A549 treated with AZD9567 at 1 μM for 4 hours (cell line): ENCODE results near the gene ZAR1. TPM values are rescaled to one million over a fixed set of nuclear protein-coding genes. Genes with fewer than 3 reads are reported as not detected.

Experiments used
- total RNA-seq: library from RNA; stranded (reverse); fragments of 200-300 nt; extraction: Qiagen RNA extraction; gene quantifications from 5 replicates; pipeline ENCODE4 v1.2.3, GENCODE V29; 2022; ENCODE audit not compliant: insufficient read depth

Gene ZAR1
- 0.07 to 0.14 TPM (median 0.09 TPM) in 4 of 5 replicates, not detected in the other for total RNA-seq

GRCh38 chr4:48490012-48490679 lies at the start of gene ZAR1:
TSS of gene ZAR1 (plus strand) at chr4:48490252. CDS start at chr4:48490292, 40 bp downstream.

GRCh38 chr4:48483006-48483776 lies 6.9 kb upstream of the ZAR1 start, which contains the start of gene SLC10A4:
TSS of gene SLC10A4 (plus strand) at chr4:48483343. CDS start at chr4:48483562, 219 bp downstream.

Other genes with a start within 250 kb of the ZAR1 start
- 1.4 to 7.7 TPM (median 1.7 TPM) in 5 replicates for gene TEC, start 220.4 kb upstream of the ZAR1 start, total RNA-seq
- gene SLAIN2, start 148.7 kb upstream of the ZAR1 start, total RNA-seq, result 16.3 to 19.8 TPM (median 16.8 TPM) in 5 replicates
- 4.2 to 6.9 TPM (median 6.4 TPM) in 5 replicates for gene SLC10A4, start 6.9 kb upstream of the ZAR1 start, total RNA-seq